Loucy (cell line): ENCODE results near the gene PALD1.

Experiments used
- H2AFZ ChIP-seq: fragments of 200-600 bp; sonication (generic); 2 replicates; pipeline ENCODE4 v1.6.0; 2016; ENCODE audit warnings: antibody characterized with exemption, mild to moderate bottlenecking, low read length, moderate library complexity
- H3F3A ChIP-seq: fragments of 200-600 bp; 2 replicates; pipeline ENCODE4 v1.6.0; 2016; ENCODE audit warnings: antibody characterized with exemption, low read depth, mild to moderate bottlenecking
- H3K27me3 ChIP-seq: fragments of 200-600 bp; sonication (generic); 2 replicates; pipeline ENCODE4 v1.6.1; 2014; ENCODE audit warnings: low read length, mild to moderate bottlenecking; ENCODE audit not compliant: insufficient read depth, poor library complexity, severe bottlenecking
- H3K36me3 ChIP-seq: fragments of 200-600 bp; sonication (generic); 2 replicates; pipeline ENCODE4 v1.6.1; 2016; ENCODE audit warnings: low read length; ENCODE audit not compliant: insufficient read depth
- H3K4me1 ChIP-seq: fragments of 200-600 bp; sonication (generic); 2 replicates; pipeline ENCODE4 v1.5.1; 2014; ENCODE audit warnings: low read length, mild to moderate bottlenecking; ENCODE audit not compliant: insufficient read depth, poor library complexity, severe bottlenecking
- H3K4me2 ChIP-seq: fragments of 200-600 bp; sonication (generic); 2 replicates; pipeline ENCODE4 v1.6.0; 2014; ENCODE audit warnings: antibody characterized with exemption, low read length, low read depth, mild to moderate bottlenecking; ENCODE audit not compliant: poor library complexity, severe bottlenecking
- H3K4me3 ChIP-seq: fragments of 200-600 bp; sonication (generic); 2 replicates; pipeline ENCODE4 v1.5.1; 2014; ENCODE audit warnings: low read length, mild to moderate bottlenecking, mixed read lengths; ENCODE audit not compliant: poor library complexity, severe bottlenecking
- H3K79me2 ChIP-seq: fragments of 200-600 bp; sonication (generic); 2 replicates; pipeline ENCODE4 v1.6.1; 2014; ENCODE audit warnings: low read length; ENCODE audit not compliant: insufficient read depth
- H3K9ac ChIP-seq: fragments of 200-600 bp; sonication (generic); 2 replicates; pipeline ENCODE4 v1.6.0; 2014; ENCODE audit warnings: mild to moderate bottlenecking, low read depth, low read length, moderate library complexity; ENCODE audit not compliant: poor library complexity, severe bottlenecking
- H3K9me2 ChIP-seq: fragments of 200-600 bp; sonication (generic); replicated peaks from 2 replicates; pipeline ENCODE4 v1.6.1; 2016; ENCODE audit warnings: low read depth, low read length, mixed read lengths
- H3K9me3 ChIP-seq: fragments of 200-600 bp; sonication (generic); 2 replicates; pipeline ENCODE4 v1.6.1; 2014; ENCODE audit warnings: mild to moderate bottlenecking, antibody characterized with exemption, low read length, low read depth; ENCODE audit not compliant: insufficient read depth
- H4K20me1 ChIP-seq: fragments of 200-600 bp; sonication (generic); 2 replicates; pipeline ENCODE4 v1.6.0; 2014; ENCODE audit warnings: antibody characterized with exemption, low read length, mild to moderate bottlenecking; ENCODE audit not compliant: insufficient read depth, poor library complexity, severe bottlenecking
- CTCF ChIP-seq: fragments of 200-600 bp; sonication (generic); conservative IDR thresholded peaks from 2 replicates; pipeline ENCODE4 v1.5.1; 2014; ENCODE audit warnings: mild to moderate bottlenecking, antibody characterized with exemption, low read length
- EZH2phosphoT487 ChIP-seq: fragments of 200-600 bp; IDR thresholded peaks from 2 replicates; pipeline ENCODE4 v1.6.1; 2018; ENCODE audit warnings: antibody characterized with exemption, mild to moderate bottlenecking, moderate library complexity, borderline replicate concordance

Gene PALD1

GRCh38 chr10:70557086-70557845, 78.7 kb downstream of the PALD1 start:
- no peak overlapping the region for H3K9ac ChIP-seq

GRCh38 chr10:70557876-70558275, 79.3 kb downstream of the PALD1 start:
- no peak overlapping the region for H3K4me2 ChIP-seq
- no peaks in the 10 kb centered on the region for H3K79me2 ChIP-seq
- no peak overlapping the region for H2AFZ ChIP-seq
- no peak overlapping the region for H3K4me3 ChIP-seq
- no peaks in the 10 kb centered on the region for H3K9me2 ChIP-seq
- H3K9me3 ChIP-seq = no peaks in the 10 kb centered on the region
- TF ChIP-seq CTCF = no peak
- TF ChIP-seq EZH2phosphoT487 = no peak
- no peaks in the 10 kb centered on the region for H3K36me3 ChIP-seq
- H3K9ac ChIP-seq = no peak overlapping the region
- H3K27me3 ChIP-seq = no peaks in the 10 kb centered on the region
- no peaks in the 10 kb centered on the region for H4K20me1 ChIP-seq
- peaks cover 33% of the 10 kb centered on the region for H3K4me1 ChIP-seq
- no peaks in the 10 kb centered on the region for H3F3A ChIP-seq

More at GRCh38 chr10:70557086-70557845, 78.7 kb downstream of the PALD1 start:
- H3K4me2 ChIP-seq = no peak overlapping the region
- H4K20me1 ChIP-seq = no peaks in the 10 kb centered on the region
- no peaks in the 10 kb centered on the region for H3F3A ChIP-seq
- H3K9me2 ChIP-seq = no peaks in the 10 kb centered on the region
- no peaks in the 10 kb centered on the region for H3K9me3 ChIP-seq
- no peaks in the 10 kb centered on the region for H3K27me3 ChIP-seq
- no peak overlapping the region for H2AFZ ChIP-seq
- TF ChIP-seq CTCF (no peak), EZH2phosphoT487 (no peak)
- no peaks in the 10 kb centered on the region for H3K36me3 ChIP-seq
- peaks cover 27% of the 10 kb centered on the region for H3K4me1 ChIP-seq
- H3K79me2 ChIP-seq = no peaks in the 10 kb centered on the region
- H3K4me3 ChIP-seq = no peak overlapping the region

- Histone ChIP-seq H3K36me3 (no peaks in the 10 kb centered on the region), H3K9ac (no peak overlapping the region), H3K9me2 (no peaks in the 10 kb centered on the region), H3K4me3 (no peak overlapping the region), H3K9me3 (no peaks in the 10 kb centered on the region), H4K20me1 (no peaks in the 10 kb centered on the region), H3K27me3 (no peaks in the 10 kb centered on the region), H2AFZ (no peak overlapping the region), H3K79me2 (no peaks in the 10 kb centered on the region), H3K4me1 (peaks cover 37% of the 10 kb centered on the region), H3F3A (no peaks in the 10 kb centered on the region), H3K4me2 (no peak overlapping the region)
- TF ChIP-seq CTCF (no peak), EZH2phosphoT487 (no peak)
These were observed 79.7 kb downstream of the PALD1 start for GRCh38 chr10:70558295-70558694.
